PC-9 (cell line): ENCODE measurements around the gene C2orf76.

Experiments
- EZH2 ChIP-seq: fragments of 200-600 bp; sonication (generic); IDR thresholded peaks from 2 replicates; pipeline ENCODE4 v1.8.0; 2017; ENCODE audit warnings: antibody characterized with exemption, low read depth
- TF ChIP-seq, protein P1 (sequence below): fragments of 200-600 bp; sonication (generic); conservative IDR thresholded peaks from 2 replicates; pipeline ENCODE4 v1.6.1; 2017; ENCODE audit warnings: mixed run types, antibody characterized with exemption, mild to moderate bottlenecking, moderate library complexity

DNA sequence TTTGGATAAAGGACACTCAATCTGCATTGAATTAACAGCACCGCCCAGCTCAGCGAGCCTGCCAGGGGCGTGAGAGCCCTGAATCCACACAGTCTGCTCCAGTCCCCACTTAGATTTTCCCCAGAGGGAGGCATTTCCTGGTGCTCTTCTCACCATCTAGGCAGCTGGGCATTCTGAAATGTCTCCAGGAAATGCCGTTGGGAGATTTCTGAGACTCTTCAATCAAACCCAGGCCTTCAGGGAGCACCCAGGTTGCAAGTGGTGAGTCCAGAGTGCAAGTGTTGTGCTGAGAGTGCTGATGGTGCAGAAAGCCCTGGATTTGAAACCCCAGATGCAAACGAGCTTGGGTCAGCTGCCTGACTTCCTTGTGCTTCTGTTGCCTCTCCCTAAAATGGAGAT lies 41.6 kb upstream of the C2orf76 start:
- TF ChIP-seq, protein P1, sequence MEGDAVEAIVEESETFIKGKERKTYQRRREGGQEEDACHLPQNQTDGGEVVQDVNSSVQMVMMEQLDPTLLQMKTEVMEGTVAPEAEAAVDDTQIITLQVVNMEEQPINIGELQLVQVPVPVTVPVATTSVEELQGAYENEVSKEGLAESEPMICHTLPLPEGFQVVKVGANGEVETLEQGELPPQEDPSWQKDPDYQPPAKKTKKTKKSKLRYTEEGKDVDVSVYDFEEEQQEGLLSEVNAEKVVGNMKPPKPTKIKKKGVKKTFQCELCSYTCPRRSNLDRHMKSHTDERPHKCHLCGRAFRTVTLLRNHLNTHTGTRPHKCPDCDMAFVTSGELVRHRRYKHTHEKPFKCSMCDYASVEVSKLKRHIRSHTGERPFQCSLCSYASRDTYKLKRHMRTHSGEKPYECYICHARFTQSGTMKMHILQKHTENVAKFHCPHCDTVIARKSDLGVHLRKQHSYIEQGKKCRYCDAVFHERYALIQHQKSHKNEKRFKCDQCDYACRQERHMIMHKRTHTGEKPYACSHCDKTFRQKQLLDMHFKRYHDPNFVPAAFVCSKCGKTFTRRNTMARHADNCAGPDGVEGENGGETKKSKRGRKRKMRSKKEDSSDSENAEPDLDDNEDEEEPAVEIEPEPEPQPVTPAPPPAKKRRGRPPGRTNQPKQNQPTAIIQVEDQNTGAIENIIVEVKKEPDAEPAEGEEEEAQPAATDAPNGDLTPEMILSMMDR = no peak
- no peak for TF ChIP-seq EZH2
